ENCODE data around the gene MAST3. TPM values are rescaled to one million over a fixed set of nuclear protein-coding genes. Genes with fewer than 3 reads are reported as not detected.
"Not testable (repeated sequence)": the region's sequence is repeated elsewhere in the genome, so short reads cannot be mapped to it uniquely, and the experiment has no call there.

The MAST3 gene
- total and polyA plus RNA-seq, 4 donors, result 4.4 to 32.7 (median 23.4) TPM

DNA sequence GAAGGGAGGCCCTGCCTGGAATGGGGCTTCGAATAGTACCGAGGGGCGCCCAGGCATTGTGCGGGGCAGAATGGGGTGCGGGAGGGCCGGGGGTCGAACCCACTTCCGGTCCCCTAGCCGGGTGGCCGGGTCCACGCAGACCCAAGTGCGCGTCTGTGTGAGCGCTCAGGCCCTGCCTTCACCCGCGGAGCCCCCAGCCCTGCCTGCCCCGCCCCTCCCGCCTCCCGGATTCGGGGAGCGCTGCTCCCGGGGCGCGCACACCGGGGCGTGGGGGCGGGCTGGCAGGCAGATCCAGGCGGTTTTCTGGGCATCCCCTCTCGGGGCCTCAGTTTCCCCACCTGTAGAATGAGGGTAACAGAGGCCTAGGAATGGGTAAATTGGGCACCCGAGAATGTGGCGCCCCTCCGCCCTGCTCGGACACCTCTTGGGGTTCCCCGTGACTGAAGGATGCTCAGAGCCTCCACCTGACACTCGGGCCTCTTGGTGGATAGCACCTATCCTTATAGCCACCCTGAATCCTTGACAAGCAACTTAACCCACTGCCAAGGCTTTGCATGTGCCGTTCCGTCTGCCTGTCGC, 56.1 kb downstream of the MAST3 start:
- Histone ChIP-seq H3K27ac (ENCODE audit: low read depth in 1 of 2, low read length in 2 of 2) (peak overlapping the region in 1 of 2 donors; percentile 41), H3K4me3 (ENCODE audit: low read length in 2 of 2) (peak overlapping the region; percentile 5 to 65), H3K4me1 (ENCODE audit: control insufficient read depth in 1 of 2, insufficient read depth in 2 of 2, low read length in 2 of 2) (peaks cover 0 to 2% of the 10 kb centered on the region in 2 donors), H3K27me3 (ENCODE audit: control insufficient read depth in 1 of 2, insufficient read depth in 2 of 2, low read length in 1 of 2) (no peaks in the 10 kb centered on the region), H3K9me3 (ENCODE audit: control insufficient read depth, low read length) (no peaks in the 10 kb centered on the region), H3K36me3 (ENCODE audit: control insufficient read depth in 1 of 2, insufficient read depth in 2 of 2, low read length in 1 of 2) (no peaks in the 10 kb centered on the region)
- peak in 1 of 2 donors; percentile 66 for DNase-seq
- intact Hi-C loops (cut with DNase I), result loop anchor here (5.0 to 10.0 kb wide), 3 partner anchors 36 to 149 kb away; partner anchors contain the start of gene ARRDC2 (in 2 of the 2)
- no peak for ATAC-seq (ENCODE audit: low FRiP score)
- 1 to 2% methylated on average over 36 to 38 of the region's 38 CpGs for WGBS, 2 donors

DNA sequence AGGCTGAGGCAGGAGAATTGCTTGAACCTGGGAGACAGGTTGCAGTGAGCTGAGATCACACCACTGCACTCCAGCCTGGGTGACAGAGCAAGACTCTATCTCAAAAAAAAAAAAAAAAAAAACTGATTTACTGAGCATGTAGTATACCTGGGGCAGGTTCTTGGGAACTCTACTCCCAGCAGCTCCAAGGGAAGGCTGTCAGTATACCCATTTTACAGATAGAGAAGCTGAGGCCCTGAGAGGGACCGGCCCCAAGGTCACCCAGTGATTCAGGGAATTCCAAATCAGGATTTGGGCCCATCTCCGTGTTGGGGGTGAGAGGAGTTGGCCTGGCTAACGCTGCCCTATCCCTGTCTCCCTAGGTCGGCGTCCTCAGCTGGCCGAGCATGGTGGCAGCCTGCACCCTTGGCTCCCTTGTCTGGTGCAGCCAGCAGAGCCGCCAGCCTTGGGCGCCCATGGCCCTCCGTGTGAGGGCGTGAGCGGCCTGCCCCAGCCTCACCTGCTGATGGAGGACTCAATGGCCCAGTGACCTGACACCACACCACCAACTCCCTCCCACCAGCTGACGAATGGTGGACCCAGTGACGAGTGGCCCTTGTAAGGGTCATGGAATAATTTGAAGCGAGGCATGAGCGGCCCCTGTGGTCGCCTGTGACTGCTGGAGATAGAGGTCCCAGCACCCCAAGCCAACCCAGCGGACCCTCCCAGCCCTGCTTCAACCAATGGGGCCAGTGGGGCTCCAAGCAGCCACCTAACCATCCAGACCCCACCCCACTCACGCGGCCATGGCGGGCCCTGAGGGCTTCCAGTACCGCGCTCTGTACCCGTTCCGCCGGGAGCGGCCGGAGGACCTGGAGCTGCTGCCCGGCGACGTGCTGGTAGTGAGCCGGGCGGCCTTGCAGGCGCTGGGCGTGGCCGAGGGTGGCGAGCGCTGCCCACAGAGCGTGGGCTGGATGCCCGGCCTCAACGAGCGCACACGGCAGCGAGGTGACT, 57.8 kb downstream of the MAST3 start:
- Histone ChIP-seq H3K27ac (ENCODE audit: low read depth in 1 of 2, low read length in 2 of 2) (no peak overlapping the region), H3K4me3 (ENCODE audit: low read length in 2 of 2) (no peak overlapping the region), H3K9me3 (ENCODE audit: control insufficient read depth, low read length) (no peaks in the 10 kb centered on the region), H3K36me3 (ENCODE audit: control insufficient read depth in 1 of 2, insufficient read depth in 2 of 2, low read length in 1 of 2) (no peaks in the 10 kb centered on the region), H3K4me1 (ENCODE audit: control insufficient read depth in 1 of 2, insufficient read depth in 2 of 2, low read length in 2 of 2) (peaks cover 0 to 2% of the 10 kb centered on the region in 2 donors), H3K27me3 (ENCODE audit: control insufficient read depth in 1 of 2, insufficient read depth in 2 of 2, low read length in 1 of 2) (no peaks in the 10 kb centered on the region)
- DNase-seq, result no peak
- no peak for ATAC-seq (ENCODE audit: low FRiP score)
- intact Hi-C loops (cut with DNase I), result loop anchor here (10.0 kb wide), 1 partner anchor 151 kb away; the partner anchor contains the start of gene ARRDC2 (in 2 of the 2)
- 94 to 95% methylated on average over 41 to 43 of the region's 43 CpGs for WGBS, 2 donors

DNA sequence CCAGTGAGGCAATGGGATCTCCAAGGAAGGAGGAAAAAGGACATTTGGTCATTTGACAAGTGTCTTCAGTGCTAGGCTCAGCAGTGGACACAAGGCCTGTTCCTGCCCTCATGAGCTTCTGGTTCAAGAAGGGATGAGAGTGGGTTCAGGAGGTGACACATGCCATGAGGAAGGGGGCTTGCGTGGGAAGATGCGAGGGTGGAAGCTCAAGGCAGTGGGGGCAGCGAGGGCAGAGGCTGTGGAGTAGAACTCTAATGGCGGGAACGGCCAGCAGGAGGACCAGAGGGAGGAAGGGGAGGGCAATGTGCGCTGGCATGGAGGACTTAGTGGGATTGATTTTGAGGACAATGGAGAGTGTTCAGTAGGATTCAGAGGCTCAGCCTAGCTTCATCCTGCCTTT, 58.7 kb downstream of the MAST3 start:
- intact Hi-C loops (cut with DNase I), result loop anchor here (10.0 kb wide), 1 partner anchor 151 kb away; the partner anchor contains the start of gene ARRDC2 (in 2 of the 2)
- no peaks in the 10 kb centered on the region for H3K27me3 ChIP-seq (ENCODE audit: control insufficient read depth in 1 of 2, insufficient read depth in 2 of 2, low read length in 1 of 2)
- peaks cover 0 to 2% of the 10 kb centered on the region in 2 donors for H3K4me1 ChIP-seq (ENCODE audit: control insufficient read depth in 1 of 2, insufficient read depth in 2 of 2, low read length in 2 of 2)
- H3K9me3 ChIP-seq (ENCODE audit: control insufficient read depth, low read length), result no peaks in the 10 kb centered on the region
- ATAC-seq (ENCODE audit: low FRiP score) (no peak), DNase-seq (no peak)
- H3K27ac ChIP-seq (ENCODE audit: low read depth in 1 of 2, low read length in 2 of 2), result no peak overlapping the region
- H3K36me3 ChIP-seq (ENCODE audit: control insufficient read depth in 1 of 2, insufficient read depth in 2 of 2, low read length in 1 of 2), result no peaks in the 10 kb centered on the region
- 93 to 96% methylated on average over 5 to 6 of the region's 6 CpGs for WGBS, 2 donors
- H3K4me3 ChIP-seq (ENCODE audit: low read length in 2 of 2), result no peak overlapping the region

DNA sequence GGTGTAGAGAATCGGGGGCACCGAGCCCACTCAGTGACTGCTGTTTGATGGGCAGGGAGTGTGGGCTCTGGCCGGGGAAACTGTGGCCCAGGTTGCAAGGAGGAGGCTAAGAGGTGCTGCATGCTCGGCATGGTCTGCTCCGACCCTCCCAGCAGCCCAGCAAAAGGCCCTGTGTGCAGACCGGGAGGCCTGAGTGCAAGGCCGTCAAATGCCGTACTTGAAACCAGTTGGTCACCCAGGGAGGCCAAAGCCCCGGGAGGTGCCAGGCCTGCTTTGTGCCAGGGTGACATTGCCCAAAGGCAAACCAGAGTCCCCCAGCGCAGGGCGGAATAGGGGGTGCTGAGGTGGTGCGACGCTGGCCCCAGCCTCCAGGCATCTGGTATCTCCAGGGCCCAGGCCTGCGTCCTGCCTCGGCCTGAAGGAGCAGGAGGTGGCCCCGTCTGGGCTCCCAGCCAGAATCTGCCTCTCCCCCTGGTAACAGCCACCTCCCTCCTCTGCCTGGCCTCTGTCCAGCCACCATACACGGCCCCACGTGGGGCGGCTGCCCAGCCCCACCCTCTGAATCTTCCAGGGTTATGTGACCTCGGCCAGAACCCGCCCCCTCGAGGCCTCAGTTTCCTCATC, 59.4 kb downstream of the MAST3 start:
- Histone ChIP-seq H3K4me3 (ENCODE audit: low read length in 2 of 2) (no peak overlapping the region), H3K36me3 (ENCODE audit: control insufficient read depth in 1 of 2, insufficient read depth in 2 of 2, low read length in 1 of 2) (no peaks in the 10 kb centered on the region), H3K9me3 (ENCODE audit: control insufficient read depth, low read length) (no peaks in the 10 kb centered on the region), H3K27ac (ENCODE audit: low read depth in 1 of 2, low read length in 2 of 2) (peak overlapping the region in 1 of 2 donors; percentile 49), H3K27me3 (ENCODE audit: control insufficient read depth in 1 of 2, insufficient read depth in 2 of 2, low read length in 1 of 2) (no peaks in the 10 kb centered on the region), H3K4me1 (ENCODE audit: control insufficient read depth in 1 of 2, insufficient read depth in 2 of 2, low read length in 2 of 2) (peaks cover 0 to 2% of the 10 kb centered on the region in 2 donors)
- intact Hi-C loops (cut with DNase I), result loop anchor here (10.0 kb wide), 1 partner anchor 152 kb away; the partner anchor contains the start of gene ARRDC2 (in 2 of the 2)
- DNase-seq (peak; percentile 88 to 93), ATAC-seq (ENCODE audit: low FRiP score) (peak; percentile 0)
- WGBS, 2 donors, result 12 to 20% methylated on average over 22 of the region's 22 CpGs

DNA sequence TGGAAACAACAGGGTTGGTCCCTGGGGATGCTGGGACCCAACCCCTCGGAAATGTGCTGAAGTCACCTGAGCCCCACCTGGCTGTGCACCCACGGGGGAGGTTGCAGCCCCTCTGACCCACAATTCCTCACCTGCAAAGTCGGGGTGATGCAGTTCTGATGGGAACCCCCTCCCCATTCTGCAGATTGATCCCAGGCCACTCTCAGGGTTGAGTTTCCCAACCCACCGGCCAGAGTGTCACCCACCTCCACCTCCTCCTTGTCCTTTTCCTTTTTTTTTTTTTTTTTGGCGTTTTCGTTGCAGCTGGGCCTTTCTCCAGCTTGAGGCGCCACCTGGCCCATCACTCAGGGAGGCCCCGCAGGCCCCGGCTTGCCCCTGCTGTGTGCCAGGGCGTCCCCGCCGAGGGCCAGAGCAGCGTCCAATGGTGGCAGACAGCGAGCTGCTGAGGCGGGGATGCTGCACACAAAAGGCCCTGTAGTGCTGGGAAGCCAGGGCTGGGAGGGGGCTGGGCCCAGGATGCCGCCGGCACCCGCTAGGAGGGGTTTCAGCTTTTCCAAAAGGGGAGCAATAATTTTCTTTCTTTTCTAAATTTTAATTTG, 60.0 kb downstream of the MAST3 start:
- no peaks in the 10 kb centered on the region for H3K36me3 ChIP-seq (ENCODE audit: control insufficient read depth in 1 of 2, insufficient read depth in 2 of 2, low read length in 1 of 2)
- no peak for ATAC-seq (ENCODE audit: low FRiP score)
- H3K9me3 ChIP-seq (ENCODE audit: control insufficient read depth, low read length), result no peaks in the 10 kb centered on the region
- no peak overlapping the region for H3K4me3 ChIP-seq (ENCODE audit: low read length in 2 of 2)
- H3K27me3 ChIP-seq (ENCODE audit: control insufficient read depth in 1 of 2, insufficient read depth in 2 of 2, low read length in 1 of 2), result no peaks in the 10 kb centered on the region
- DNase-seq, result no peak
- intact Hi-C loops (cut with DNase I), result loop anchor here (10.0 kb wide), 1 partner anchor 153 kb away; the partner anchor contains the start of gene ARRDC2 (in 2 of the 2)
- 22 to 24% methylated on average over 18 of the region's 18 CpGs for WGBS, 2 donors
- H3K4me1 ChIP-seq (ENCODE audit: control insufficient read depth in 1 of 2, insufficient read depth in 2 of 2, low read length in 2 of 2), result peaks cover 0 to 2% of the 10 kb centered on the region in 2 donors
- peak overlapping the region in 1 of 2 donors; percentile 49 for H3K27ac ChIP-seq (ENCODE audit: low read depth in 1 of 2, low read length in 2 of 2)

DNA sequence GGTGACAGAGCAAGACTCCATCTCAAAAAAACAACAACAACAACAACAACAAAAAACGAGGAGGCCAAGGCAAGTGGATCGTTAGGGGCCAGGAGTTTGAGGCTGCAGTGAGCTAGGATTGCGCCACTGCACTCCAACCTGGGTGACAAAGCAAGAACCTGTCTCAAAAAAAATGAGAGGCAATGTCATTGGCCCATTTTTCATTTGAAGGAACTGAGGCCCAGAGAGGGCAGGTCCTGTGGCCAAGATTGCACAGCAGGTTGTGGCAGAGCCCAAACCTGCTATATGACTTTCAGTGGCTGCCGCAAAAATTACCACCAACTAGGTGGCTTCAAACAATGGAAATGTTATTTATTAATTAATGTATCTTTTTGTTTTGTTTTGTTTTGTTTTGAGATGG, 60.9 kb downstream of the MAST3 start:
- Histone ChIP-seq H3K4me3 (ENCODE audit: low read length in 2 of 2) (no peak overlapping the region), H3K27ac (ENCODE audit: low read depth in 1 of 2, low read length in 2 of 2) (no peak overlapping the region), H3K4me1 (ENCODE audit: control insufficient read depth in 1 of 2, insufficient read depth in 2 of 2, low read length in 2 of 2) (peaks cover 0 to 2% of the 10 kb centered on the region in 2 donors), H3K36me3 (ENCODE audit: control insufficient read depth in 1 of 2, insufficient read depth in 2 of 2, low read length in 1 of 2) (no peaks in the 10 kb centered on the region), H3K27me3 (ENCODE audit: control insufficient read depth in 1 of 2, insufficient read depth in 2 of 2, low read length in 1 of 2) (no peaks in the 10 kb centered on the region), H3K9me3 (ENCODE audit: control insufficient read depth, low read length) (no peaks in the 10 kb centered on the region)
- DNase-seq, result no peak
- ATAC-seq (ENCODE audit: low FRiP score), result no peak
- intact Hi-C loops (cut with DNase I), result loop anchor here (10.0 kb wide), 1 partner anchor 154 kb away; the partner anchor contains the start of gene ARRDC2 (in 2 of the 2)
- 85 to 87% methylated on average over 4 of the region's 4 CpGs for WGBS, 2 donors

- not testable (repeated sequence) for H3K36me3 ChIP-seq (ENCODE audit: control insufficient read depth in 1 of 2, insufficient read depth in 2 of 2, low read length in 1 of 2); DNase-seq; H3K4me3 ChIP-seq (ENCODE audit: low read length in 2 of 2); ATAC-seq (ENCODE audit: low FRiP score); H3K27me3 ChIP-seq (ENCODE audit: control insufficient read depth in 1 of 2, insufficient read depth in 2 of 2, low read length in 1 of 2); H3K9me3 ChIP-seq (ENCODE audit: control insufficient read depth, low read length); H3K4me1 ChIP-seq (ENCODE audit: control insufficient read depth in 1 of 2, insufficient read depth in 2 of 2, low read length in 2 of 2); H3K27ac ChIP-seq (ENCODE audit: low read depth in 1 of 2, low read length in 2 of 2)
- intact Hi-C loops (cut with DNase I), result loop anchor here (10.0 kb wide), 1 partner anchor 154 kb away; the partner anchor contains the start of gene ARRDC2 (in 2 of the 2)
- WGBS, 2 donors, result 90 to 91% methylated on average over 6 of the region's 6 CpGs
These were observed 61.6 kb downstream of the MAST3 start for GRCh38 chr19:18159059-18159616.

Measured in aorta (tissue), 5 donors.